Cardiac septum (tissue), 1 donor: ENCODE results near the gene KLC1. TPM values are rescaled to one million over a fixed set of nuclear protein-coding genes. Genes with fewer than 3 reads are reported as not detected.
"Not testable (repeated sequence)": the region's sequence is repeated elsewhere in the genome, so short reads cannot be mapped to it uniquely, and the experiment has no call there.

ENCODE experiments used
- DNase-seq: peaks from one replicate; pipeline ENCODE4 v3.0.0-alpha.2; 2020; ENCODE audit warnings: low spot score
- intact Hi-C: fragments of 100-400 bp; cut with DNase I; formaldehyde crosslinking; loops from one replicate; pipeline ENCODE4 v1.14.0; 2022
- total RNA-seq: library from RNA; stranded (reverse); fragmentation: NEBNext Ultra II Directional; extraction: Animal tissue kit (Norgen Biotek cat#: 25700); gene quantifications from one replicate; pipeline ENCODE4 v1.2.1, GENCODE V29; 2021
- donor health status: DM: no; HTN: no; CAD: no.

KLC1 gene
- total RNA-seq, 1 donor from 2014 or later = 219 TPM

DNA sequence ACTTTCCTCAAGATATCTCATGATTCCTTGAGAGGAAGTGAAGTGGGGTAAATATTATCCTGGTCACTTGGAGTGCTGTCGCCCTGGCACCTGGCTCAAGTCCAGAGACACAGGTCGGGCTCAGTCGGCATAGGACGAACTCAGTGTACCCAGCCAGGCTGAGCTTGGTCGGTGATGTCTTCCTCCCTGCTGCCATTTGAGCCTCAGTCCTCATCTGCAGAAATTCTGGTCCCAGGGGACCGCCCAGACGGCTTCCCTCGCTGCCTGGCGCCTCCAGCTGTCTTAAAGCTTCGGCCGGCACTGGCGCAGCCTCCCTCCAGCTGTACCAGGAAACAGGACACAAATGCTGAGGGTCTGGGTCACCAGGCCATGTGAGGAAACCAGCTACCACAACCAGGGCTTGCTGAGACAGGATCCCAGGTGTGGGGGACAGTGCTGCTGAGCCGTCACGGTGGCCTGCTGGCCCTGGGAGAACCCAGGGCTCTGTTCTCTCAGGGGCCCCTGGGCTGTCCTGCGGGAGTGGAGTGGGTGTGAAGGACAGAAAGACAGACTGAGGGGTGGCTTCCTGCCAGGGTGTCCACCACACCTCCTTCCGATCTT lies 5.0 kb upstream of the KLC1 start:
- DNase-seq = no peak
- intact Hi-C loops = no loop called here

DNA sequence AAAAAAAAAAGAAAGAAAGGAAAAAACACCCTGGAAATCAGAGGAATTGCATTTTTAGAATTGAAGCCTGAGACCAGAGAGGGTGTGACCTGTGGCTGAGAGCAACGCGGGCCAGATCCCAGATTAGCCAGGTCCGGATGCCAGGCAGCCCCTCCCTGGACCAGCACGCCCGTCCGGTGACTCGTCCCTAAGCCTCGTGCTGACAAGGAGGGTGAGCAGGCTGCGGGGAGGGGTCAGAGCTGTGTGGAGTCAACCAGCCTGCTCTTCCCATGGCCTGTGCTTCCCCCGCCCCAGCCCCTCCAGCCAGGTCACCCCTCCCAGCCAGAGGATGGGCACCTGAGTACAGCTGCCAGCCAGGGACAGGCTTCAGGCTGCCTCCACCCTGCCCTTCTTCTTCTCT lies 4.2 kb upstream of the KLC1 start:
- DNase-seq = peak; percentile 85
- intact Hi-C loops = loop anchor here (5.0 kb wide), 2 partner anchors 48 to 92 kb away; partner anchors contain the start of genes XRCC3 and ZFYVE21

DNA sequence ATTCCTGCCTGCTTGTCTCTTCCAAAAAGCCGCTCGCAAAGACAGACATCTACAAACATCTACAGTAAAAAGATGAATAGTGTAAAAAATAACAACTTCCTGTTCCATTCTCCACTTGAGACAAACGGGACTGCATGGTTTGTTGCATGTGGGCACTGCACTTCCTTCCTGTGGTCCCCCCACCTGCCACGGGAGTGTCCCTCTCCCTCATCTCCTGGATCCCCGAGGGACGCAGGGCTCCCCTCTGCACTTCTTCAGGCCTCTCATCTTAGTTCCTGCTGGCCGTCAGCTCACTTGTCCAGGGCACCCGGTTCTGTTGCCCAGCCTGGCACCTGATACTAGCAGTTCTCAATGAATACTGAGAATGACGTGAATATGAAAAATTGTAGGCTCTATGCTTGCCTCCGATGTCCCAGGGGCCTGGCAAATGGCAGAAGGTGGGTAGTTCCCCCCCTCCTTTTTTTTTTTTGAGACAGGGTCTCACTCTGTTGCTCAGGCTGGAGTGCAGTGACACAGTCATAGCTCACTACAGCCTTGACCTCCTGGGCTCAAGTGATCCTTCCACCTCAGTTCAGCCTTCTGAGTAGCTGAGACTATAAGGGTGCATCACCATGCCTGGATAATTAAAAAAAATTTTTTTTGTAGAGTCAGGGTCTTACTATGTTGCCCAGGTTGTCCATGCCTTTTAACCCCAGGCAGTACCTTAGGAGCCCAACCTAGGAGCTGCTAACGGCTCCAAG lies 3.5 kb upstream of the KLC1 start:
- DNase-seq = no peak
- intact Hi-C loops = loop anchor here (5.0 kb wide), 2 partner anchors 48 to 92 kb away; partner anchors contain the start of genes XRCC3 and ZFYVE21

DNA sequence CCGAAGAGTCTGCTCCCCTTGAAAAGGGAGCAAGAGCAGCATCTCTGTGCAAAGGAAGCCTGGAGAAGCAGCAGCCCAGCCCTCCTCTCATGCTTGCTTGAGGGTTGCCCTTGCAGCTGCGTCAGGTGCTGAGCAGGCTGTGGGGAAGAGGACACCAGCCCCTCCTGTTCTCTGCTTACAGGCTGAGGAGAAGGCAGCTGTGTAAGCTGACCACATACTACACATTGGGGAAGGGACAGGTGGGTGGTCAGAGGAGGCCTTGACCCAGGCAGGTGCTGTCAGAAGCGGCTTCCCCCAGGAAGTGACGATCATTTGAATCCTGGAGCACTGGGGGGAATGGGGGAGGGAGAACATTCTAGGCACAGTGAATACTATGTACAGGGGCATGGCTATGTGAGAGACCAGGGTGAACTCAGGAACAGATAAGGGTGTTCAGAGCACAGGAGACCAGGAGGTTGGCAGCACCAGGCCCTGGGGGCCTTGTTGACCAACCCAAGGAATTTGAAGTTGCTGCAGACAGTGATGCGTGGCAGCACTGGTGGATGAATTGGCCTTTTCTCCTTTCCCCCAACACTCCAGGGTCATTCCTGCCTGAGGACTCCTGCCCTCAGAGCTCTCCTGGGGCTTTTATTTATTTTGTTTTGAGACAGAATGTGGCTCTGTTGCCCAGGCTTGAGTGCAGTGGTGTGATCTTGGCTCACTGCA lies 2.7 kb upstream of the KLC1 start:
- no peak for DNase-seq
- intact Hi-C loops = loop anchor here (5.0 kb wide), 2 partner anchors 49 to 91 kb away; partner anchors contain the start of genes XRCC3 and ZFYVE21

DNA sequence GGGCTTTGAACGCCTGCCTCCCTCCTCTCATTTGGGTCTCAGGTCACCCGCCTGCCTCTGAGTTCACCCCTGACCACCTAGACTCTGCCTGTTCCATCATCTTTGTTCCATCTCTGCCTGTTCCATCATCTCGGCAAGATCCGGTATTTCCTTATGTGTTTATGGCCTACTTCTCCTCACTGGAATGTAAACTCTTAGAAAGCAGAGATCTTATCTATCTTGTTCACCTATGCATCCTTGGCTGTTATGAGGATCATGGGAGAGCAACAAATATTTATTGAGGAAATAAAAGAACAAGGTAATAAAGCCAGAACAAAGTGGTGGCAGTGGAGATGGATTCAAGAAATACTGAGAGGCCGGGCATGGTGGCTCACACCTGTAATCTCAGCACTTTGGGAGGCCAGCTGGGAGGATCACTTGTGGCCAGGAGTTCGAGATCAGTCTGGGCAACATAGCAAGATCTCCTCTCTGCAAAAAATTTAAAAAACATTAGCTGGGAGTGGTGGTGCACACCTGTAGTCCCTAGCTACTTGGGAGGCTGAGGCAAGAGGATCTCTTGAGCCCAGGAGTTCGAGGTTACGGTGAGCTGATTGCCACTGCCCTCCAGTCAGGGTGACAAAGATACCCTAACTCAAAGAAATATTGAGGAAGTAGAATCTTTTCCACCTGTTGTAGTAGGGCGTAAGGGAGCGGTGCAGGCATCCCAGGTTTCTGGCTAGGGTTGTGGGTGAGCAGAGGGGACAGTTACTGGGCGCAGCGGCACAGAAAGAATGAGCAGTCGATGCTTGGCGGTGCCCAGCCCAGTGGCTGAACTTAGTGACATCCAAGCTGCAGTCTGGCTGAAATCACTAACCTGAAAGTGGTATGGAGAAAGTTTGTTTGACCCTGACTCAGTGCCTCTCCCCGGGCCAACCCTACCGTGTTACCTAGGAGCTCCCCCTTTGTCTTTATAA lies 1.7 kb upstream of the KLC1 start:
- intact Hi-C loops = loop anchor here (5.0 kb wide), 2 partner anchors 50 to 90 kb away; partner anchors contain the start of genes XRCC3 and ZFYVE21
- DNase-seq = no peak

DNA sequence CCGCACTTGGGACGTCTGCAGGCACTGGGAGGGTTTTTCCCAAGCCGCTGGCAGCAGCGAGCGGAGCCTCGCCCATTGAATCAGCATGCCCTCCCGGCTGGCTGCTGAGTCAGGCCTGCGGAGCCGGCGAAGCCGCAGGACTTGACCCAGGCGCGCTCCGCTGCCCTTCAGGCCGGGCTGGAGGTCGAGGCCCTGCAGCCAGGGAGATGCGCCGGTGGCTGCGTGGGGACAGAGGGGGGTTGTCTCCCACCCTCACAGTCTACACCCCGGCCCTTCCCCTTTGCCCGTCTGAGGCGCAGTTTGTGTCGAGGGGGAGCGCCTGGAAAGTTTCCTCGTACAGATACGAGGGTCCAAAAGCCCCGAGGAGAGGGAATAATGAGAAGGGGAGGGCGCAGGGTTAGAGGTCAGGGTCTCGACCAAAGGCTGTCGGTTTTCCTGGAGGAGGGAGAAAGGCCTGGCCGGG lies 759 bp upstream of the KLC1 start:
- DNase-seq = peak; percentile 91
- intact Hi-C loops = loop anchor here (5.0 kb wide), 2 partner anchors 51 to 89 kb away; partner anchors contain the start of genes XRCC3 and ZFYVE21

DNA sequence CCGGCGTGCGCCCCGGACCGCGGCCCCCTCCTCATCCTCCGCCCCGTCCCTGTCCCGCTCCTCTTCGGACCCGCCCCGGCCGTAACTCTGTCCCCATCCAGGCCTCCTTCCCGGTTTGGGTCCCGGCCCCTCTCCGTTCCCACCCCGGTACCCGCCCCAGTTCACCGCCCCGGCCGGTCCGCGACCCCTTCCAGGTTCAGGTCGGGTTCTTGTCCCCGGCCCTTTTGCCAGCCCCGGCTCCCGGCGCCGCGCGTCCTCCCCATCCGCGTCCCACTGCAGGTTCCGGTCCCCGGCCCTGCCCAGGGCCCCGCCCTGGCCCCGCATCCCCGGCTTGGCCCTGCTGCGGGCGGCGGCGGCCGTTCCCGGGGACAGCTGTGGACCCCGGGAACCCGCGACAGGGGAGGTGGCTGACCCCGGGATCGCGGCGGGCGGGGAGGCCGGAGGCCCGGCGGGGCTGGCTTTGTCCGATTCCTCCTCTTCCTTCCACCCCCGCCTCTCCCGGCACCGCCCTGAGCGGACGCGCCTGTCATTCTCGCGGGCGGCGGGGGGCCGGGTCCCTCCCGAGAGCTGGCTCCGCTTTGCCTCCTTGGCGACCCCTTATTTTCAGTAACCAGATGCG lies 601 bp downstream of the KLC1 start:
- intact Hi-C loops = loop anchor here (5.0 kb wide), 2 partner anchors 52 to 88 kb away; partner anchors contain the start of genes XRCC3 and ZFYVE21
- DNase-seq = peak; percentile 88

DNA sequence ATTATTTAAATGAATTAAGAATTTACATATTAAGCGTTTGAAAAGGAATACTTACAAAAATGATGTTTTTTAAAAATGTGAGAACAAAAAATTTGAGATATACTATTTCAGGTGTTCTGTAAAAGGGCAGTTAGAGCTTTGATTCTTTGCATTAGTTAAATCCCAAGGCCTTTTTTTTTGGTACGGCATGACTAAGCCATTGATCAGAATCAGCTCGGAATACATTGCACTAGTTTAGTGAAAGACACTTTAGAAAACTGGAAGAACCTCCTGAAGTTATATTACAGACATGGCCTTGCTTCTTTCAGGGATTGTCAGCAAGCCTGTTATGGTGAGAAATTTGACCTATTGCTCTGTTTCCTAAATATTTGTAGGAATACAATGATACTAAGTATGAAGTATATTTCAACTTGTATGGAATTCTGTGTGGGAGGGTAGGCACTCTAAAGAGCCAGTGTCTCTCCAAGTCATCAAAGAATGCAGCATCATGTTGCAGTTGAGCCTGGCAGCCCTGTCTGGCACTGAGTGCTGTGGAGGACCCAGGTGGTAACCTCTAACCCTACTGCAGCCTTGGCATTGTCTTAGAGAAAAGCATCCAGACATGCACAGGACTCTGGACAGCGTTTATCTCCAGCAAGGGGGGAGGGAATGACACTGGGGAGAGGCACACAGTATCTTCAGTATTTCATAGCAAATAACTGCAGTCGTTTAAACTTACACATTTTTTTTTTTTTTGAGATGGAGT lies 1.5 kb downstream of the KLC1 start:
- intact Hi-C loops = no loop called here
- no peak for DNase-seq

DNA sequence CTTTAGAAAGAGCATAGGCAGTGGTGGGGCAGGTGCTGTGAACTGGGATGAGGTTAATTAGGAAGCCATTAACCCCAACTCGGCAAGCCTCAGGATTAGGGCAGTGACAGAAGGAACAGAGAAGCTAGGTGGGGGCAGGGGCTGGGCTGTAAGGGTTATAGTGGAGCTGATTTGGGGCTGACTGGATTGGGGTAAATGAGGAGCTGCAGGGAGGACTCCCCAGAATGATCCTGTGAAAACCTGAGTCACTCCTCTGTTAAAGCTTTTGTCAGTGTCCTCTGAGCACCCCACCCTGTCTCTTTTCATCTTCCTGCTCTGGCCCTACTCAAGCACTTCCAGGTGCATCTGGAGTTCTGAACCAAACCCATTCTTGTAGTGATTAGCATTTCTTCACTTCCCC lies 4.4 kb downstream of the KLC1 start:
- intact Hi-C loops = no loop called here
- no peak for DNase-seq

DNA sequence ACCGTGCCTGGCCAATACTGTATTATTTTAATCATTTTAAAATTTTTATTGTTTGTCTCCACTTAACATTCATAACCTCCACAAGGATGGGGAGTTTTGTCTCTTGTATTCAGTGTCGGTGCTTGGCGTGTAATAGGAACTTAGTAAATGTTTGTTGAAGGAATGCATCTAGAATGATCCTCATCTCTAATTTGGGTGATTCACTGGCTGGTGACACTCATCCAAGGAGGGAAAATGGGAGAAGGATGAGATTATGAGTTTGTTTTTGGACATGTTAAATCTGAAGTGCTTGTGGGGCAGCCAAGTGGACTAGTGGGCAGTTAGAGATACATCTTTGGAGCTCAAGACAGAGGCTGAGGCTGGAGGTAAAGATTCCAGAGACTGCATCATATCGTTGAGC lies 5.1 kb downstream of the KLC1 start:
- DNase-seq = no peak
- intact Hi-C loops = no loop called here

DNA sequence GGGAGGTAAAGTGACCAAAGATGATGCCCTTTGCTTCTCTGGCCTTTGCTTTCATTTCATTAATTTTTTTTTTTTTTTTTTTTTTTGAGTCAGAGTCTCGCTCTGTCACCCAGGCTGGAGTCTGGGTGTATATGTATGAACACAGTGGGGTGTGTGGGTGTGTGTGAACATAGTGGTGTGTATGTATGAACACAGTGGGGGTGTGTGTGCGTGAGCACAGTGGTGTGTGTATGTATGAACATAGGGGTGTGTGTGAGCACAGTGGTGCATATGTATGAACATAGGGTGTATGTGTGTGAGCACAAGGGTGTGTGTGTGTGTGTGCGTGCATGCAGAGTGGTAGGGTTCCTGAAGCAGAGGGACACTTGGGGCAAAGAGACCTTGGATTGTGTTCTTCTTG lies 9.6 kb downstream of the KLC1 start:
- no peak for DNase-seq

DNA sequence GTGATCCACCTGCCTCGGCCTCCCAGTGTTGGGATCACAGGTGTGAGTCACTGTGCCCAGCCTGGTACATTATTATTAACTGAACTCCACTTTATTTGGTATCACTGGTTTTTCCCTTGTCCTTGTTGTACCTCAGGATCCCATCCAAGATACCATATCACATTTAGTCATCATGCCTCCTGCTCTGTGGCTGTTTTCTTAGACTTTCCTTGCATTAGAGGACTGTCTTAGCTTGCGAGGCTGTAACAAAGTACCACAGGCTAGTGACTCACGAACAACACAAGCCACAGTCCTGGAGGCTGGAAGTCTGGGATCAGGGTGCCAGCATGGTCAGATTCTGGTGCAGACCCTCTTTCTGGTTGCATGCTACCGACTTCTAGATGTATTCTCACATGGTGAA lies 12.2 kb downstream of the KLC1 start:
- DNase-seq = no peak
- intact Hi-C loops = no loop called here

More for the DNA sequence above, 9.6 kb downstream of the KLC1 start:
- intact Hi-C loops = no loop called here

DNA sequence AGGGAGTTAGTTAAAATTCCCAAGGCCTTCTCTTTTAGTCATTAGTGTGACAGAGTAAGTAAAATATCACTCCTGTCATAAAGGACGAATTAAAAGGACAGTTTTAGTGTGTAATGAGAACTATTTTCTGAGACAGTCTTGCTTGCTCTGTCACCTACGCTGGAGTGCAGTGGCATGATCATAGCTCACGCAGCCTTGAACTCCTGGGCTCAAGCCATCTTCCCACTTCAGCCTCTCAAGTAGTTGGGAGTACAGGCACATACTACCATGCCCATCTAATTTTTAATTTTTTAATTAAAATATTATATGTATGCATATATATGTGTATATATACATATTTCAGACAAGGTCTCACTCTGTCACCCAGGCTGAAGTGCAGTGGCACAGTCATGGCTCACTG lies 17.2 kb downstream of the KLC1 start:
- intact Hi-C loops = no loop called here
- DNase-seq = no peak

DNA sequence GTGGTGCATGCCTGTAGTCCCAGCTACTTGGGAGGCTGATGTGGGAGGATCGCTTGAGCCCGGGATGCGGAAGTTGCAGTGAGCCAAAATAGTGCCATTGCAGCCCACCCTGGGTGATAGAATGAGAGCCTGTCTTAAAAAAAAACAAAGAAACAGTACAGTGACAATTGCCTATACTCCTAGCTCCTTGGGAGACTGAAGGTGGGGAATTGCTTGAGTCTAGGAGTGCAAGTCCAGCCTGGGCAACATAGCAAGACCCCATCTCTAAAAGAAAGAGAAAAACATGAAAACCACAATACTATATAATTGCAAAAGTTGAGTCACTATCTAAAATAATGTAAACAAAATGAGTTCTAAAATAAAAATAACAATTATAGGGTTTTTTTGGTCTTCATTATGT lies 20.0 kb downstream of the KLC1 start:
- DNase-seq = no peak
- intact Hi-C loops = no loop called here

DNA sequence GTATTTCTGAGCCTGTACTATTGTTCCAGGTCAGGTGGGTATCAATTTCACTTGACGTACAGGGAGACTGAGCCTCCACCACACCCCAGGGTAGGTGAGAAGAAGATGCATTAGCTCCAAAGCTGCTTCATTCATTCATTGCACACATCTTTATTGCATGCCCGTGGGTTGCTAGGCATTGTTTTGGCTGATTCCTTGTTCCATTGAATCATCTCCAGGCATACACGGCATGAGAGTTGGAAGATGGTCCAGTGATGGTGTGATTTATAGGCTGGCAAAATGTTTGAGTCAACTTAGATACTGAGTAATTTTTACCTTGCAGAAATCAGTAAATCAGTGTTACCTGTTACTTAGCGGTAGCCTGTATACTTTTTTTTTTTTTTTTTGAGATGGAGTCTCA lies 21.2 kb downstream of the KLC1 start:
- no peak for DNase-seq
- intact Hi-C loops = no loop called here

DNA sequence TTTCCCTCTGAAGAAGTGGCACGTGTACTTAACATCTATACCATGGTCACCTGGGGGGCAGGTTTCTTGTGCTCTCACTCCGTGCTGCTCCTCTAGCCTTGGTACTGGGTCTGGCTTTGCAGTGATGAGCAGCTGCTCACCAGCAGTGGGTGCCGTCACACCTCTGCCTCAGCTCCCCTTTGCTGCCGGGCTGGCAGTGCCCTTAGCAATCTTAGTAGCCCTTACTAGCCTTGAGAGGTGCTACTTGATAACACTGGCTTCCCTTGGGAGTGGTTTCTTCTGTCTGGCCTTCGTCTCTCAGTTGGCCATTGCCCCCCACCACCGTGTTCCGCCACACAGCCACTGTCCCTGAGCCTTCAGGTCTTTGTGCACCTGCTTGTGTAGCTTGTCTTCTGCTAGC lies 22.6 kb downstream of the KLC1 start:
- intact Hi-C loops = no loop called here
- DNase-seq = no peak

DNA sequence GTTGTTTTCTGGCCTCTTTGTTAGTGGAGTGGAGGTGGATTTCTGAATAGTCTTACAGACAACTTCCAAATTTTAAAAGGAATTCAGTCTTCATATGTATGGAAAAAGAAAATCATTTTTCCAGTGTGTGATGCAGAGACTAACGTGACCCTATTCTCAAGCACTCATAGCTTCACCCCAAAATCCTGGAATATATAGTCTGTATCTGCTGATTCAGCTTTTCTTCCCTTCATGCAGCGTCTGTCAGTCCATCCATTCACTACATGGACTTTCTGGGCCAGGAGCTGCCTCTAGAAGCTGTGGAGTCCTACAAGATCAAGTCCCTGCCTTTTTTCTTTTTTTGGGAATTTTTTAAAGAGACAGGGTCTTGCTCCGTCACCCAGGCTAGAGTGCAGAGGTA lies 23.8 kb downstream of the KLC1 start:
- intact Hi-C loops = no loop called here
- no peak for DNase-seq

DNA sequence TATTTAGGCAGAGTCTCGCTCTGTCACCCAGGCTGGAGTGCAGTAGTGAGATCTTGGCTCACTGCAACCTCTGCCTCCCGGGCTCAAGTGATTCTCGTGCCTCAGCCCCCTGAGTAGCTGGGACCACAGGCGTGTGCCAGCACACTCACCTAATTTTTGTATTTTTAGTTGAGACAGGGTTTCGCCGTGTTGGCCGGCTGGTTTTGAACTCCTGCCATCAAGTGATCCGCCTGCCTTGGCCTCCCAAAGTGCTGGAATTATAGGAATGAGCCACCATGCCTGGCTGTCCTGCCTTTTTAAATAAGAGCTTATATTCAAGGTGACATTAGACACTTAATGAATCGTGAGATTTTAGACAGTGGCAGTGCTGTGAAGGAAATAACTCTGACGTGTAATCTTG lies 24.3 kb downstream of the KLC1 start:
- DNase-seq, intact Hi-C loops: not testable (repeated sequence)
